Prostate gland (tissue), 2 donors: ENCODE measurements around the gene TNS3.

ENCODE experiments used
- POLR2A ChIP-seq: fragments of 450-650 bp; IDR thresholded peaks from one replicate; pipeline ENCODE4 v1.6.1; 2016; ENCODE audit warnings: antibody characterized with exemption, mild to moderate bottlenecking
- POLR2AphosphoS5 ChIP-seq: sonication (generic); formaldehyde crosslinking; IDR thresholded peaks from one replicate; pipeline ENCODE4 v1.6.1; 2017; ENCODE audit warnings: antibody characterized with exemption
- TF ChIP-seq, protein P1 (sequence below), 4 experiments: fragments of 200-600 bp in 2 of 4; fragments of 450-650 bp in 2 of 4; sonication (generic) in 2 of 4; IDR thresholded peaks; 1 replicate in 3 of 4; 2 replicates in 1 of 4; pipeline ENCODE4 v1.5.1; 2016 to 2019; ENCODE audit warnings: antibody characterized with exemption in 4 of 4, mild to moderate bottlenecking in 2 of 4, moderate library complexity in 2 of 4

DNA sequence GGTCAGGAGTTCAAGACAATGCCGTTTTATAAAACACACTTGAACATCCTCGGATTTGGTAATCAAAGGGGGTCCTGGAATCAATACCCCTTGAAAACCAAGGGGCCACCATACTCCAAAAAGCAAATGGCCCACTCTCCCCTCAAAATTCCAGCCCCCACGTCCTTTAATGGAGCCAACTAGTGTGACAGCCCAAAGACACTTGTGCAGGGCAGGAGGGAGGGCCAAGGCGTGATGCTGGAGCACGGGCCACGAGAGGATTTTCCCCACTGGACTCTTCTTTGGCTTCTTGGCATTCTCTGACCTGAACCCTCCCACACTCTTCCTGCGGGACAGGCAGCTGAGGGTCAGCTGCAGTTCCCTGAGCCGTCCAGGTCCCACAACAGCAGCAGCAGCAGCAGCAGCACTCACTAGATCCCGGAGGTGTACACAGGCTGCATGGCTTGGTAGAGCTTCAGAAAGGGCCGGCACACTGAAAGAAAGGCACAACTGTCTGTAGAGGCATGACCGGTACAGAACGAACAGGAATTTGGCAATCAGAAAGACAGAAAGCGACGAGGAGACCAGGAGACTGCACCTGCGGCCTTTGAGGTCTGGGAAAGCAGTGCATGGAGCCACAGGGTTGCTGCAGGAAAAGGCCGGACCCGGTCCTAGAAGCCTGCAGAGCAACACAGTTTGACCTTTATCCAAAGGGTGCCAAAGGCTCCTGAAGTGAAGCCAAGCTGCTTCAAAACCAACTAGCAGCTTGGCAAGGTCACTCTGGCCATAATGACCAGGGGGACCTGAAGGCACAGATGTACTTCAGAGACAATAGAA, 168.2 kb downstream of the TNS3 start:
- TF ChIP-seq, protein P1, sequence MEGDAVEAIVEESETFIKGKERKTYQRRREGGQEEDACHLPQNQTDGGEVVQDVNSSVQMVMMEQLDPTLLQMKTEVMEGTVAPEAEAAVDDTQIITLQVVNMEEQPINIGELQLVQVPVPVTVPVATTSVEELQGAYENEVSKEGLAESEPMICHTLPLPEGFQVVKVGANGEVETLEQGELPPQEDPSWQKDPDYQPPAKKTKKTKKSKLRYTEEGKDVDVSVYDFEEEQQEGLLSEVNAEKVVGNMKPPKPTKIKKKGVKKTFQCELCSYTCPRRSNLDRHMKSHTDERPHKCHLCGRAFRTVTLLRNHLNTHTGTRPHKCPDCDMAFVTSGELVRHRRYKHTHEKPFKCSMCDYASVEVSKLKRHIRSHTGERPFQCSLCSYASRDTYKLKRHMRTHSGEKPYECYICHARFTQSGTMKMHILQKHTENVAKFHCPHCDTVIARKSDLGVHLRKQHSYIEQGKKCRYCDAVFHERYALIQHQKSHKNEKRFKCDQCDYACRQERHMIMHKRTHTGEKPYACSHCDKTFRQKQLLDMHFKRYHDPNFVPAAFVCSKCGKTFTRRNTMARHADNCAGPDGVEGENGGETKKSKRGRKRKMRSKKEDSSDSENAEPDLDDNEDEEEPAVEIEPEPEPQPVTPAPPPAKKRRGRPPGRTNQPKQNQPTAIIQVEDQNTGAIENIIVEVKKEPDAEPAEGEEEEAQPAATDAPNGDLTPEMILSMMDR (IDR thresholded peaks at IDR 0.05), result no peak
- no peak for TF ChIP-seq POLR2A
- no peak for TF ChIP-seq POLR2AphosphoS5
